ENCODE data around the gene TMUB1.

Gene TMUB1

GRCh38 chr7:151074817-151075661 lies 8.3 kb downstream of the TMUB1 start:
- Histone ChIP-seq H3K36me3 (ENCODE audit: insufficient read depth, low read length) (0 out of 2 replicates have a peak, but pooled peaks cover 4% of the 10 kb centered on the region), H3K4me1 (ENCODE audit: control insufficient read depth, insufficient read depth, low read length, unreplicated experiment) (peaks cover 22% of the 10 kb centered on the region), H3K27me3 (ENCODE audit: insufficient read depth, low read length) (no peaks in the 10 kb centered on the region), H3K27ac (ENCODE audit: low read depth, low read length) (no peak overlapping the region), H2AFZ (ENCODE audit: low read length, unreplicated experiment) (no peak overlapping the region), H3K4me3 (ENCODE audit: low read depth, low read length) (no peak overlapping the region), H3K79me2 (ENCODE audit: control insufficient read depth, insufficient read depth, low read length, unreplicated experiment) (peaks cover 15% of the 10 kb centered on the region)

GRCh38 chr7:151073990-151074389 lies 9.3 kb downstream of the TMUB1 start:
- no peak overlapping the region for H3K4me3 ChIP-seq (ENCODE audit: low read depth, low read length)
- H2AFZ ChIP-seq (ENCODE audit: low read length, unreplicated experiment): no peak overlapping the region
- H3K27ac ChIP-seq (ENCODE audit: low read depth, low read length): no peak overlapping the region
- H3K79me2 ChIP-seq (ENCODE audit: control insufficient read depth, insufficient read depth, low read length, unreplicated experiment): peaks cover 7% of the 10 kb centered on the region
- 0 out of 2 replicates have a peak, but pooled peaks cover 4% of the 10 kb centered on the region for H3K36me3 ChIP-seq (ENCODE audit: insufficient read depth, low read length)
- H3K4me1 ChIP-seq (ENCODE audit: control insufficient read depth, insufficient read depth, low read length, unreplicated experiment): peaks cover 13% of the 10 kb centered on the region
- no peaks in the 10 kb centered on the region for H3K27me3 ChIP-seq (ENCODE audit: insufficient read depth, low read length)

GRCh38 chr7:151071032-151071866 lies 12.0 kb downstream of the TMUB1 start:
- H3K4me1 ChIP-seq (ENCODE audit: control insufficient read depth, insufficient read depth, low read length, unreplicated experiment): no peaks in the 10 kb centered on the region
- H3K79me2 ChIP-seq (ENCODE audit: control insufficient read depth, insufficient read depth, low read length, unreplicated experiment): no peaks in the 10 kb centered on the region
- no peak overlapping the region for H3K4me3 ChIP-seq (ENCODE audit: low read depth, low read length)
- no peaks in the 10 kb centered on the region for H3K27me3 ChIP-seq (ENCODE audit: insufficient read depth, low read length)
- H3K27ac ChIP-seq (ENCODE audit: low read depth, low read length): no peak overlapping the region
- peaks cover 11% of the 10 kb centered on the region; the same call in 1 of the 2 replicates for H3K36me3 ChIP-seq (ENCODE audit: insufficient read depth, low read length)
- H2AFZ ChIP-seq (ENCODE audit: low read length, unreplicated experiment): no peak overlapping the region

GRCh38 chr7:151070574-151070960 lies 12.7 kb downstream of the TMUB1 start:
- Histone ChIP-seq H3K4me1 (ENCODE audit: control insufficient read depth, insufficient read depth, low read length, unreplicated experiment) (no peaks in the 10 kb centered on the region), H3K27ac (ENCODE audit: low read depth, low read length) (no peak overlapping the region), H3K79me2 (ENCODE audit: control insufficient read depth, insufficient read depth, low read length, unreplicated experiment) (peaks cover 4% of the 10 kb centered on the region), H3K36me3 (ENCODE audit: insufficient read depth, low read length) (peaks cover 11% of the 10 kb centered on the region; the same call in 1 of the 2 replicates), H3K27me3 (ENCODE audit: insufficient read depth, low read length) (no peaks in the 10 kb centered on the region), H3K4me3 (ENCODE audit: low read depth, low read length) (no peak overlapping the region), H2AFZ (ENCODE audit: low read length, unreplicated experiment) (no peak overlapping the region)

- H3K27me3 ChIP-seq (ENCODE audit: insufficient read depth, low read length): no peaks in the 10 kb centered on the region
- no peak overlapping the region for H3K27ac ChIP-seq (ENCODE audit: low read depth, low read length)
- peaks cover 17% of the 10 kb centered on the region; the same call in 1 of the 2 replicates for H3K36me3 ChIP-seq (ENCODE audit: insufficient read depth, low read length)
- no peak overlapping the region for H2AFZ ChIP-seq (ENCODE audit: low read length, unreplicated experiment)
- no peaks in the 10 kb centered on the region for H3K4me1 ChIP-seq (ENCODE audit: control insufficient read depth, insufficient read depth, low read length, unreplicated experiment)
- H3K4me3 ChIP-seq (ENCODE audit: low read depth, low read length): no peak overlapping the region
- peaks cover 10% of the 10 kb centered on the region for H3K79me2 ChIP-seq (ENCODE audit: control insufficient read depth, insufficient read depth, low read length, unreplicated experiment)
These were observed 13.3 kb downstream of the TMUB1 start for GRCh38 chr7:151069841-151070573.

GRCh38 chr7:151068069-151068773 lies 15.1 kb downstream of the TMUB1 start:
- Histone ChIP-seq H3K27ac (ENCODE audit: low read depth, low read length) (no peak overlapping the region), H3K36me3 (ENCODE audit: insufficient read depth, low read length) (peaks cover 21% of the 10 kb centered on the region; the same call in 1 of the 2 replicates), H2AFZ (ENCODE audit: low read length, unreplicated experiment) (no peak overlapping the region), H3K79me2 (ENCODE audit: control insufficient read depth, insufficient read depth, low read length, unreplicated experiment) (peaks cover 20% of the 10 kb centered on the region), H3K27me3 (ENCODE audit: insufficient read depth, low read length) (no peaks in the 10 kb centered on the region), H3K4me3 (ENCODE audit: low read depth, low read length) (no peak overlapping the region), H3K4me1 (ENCODE audit: control insufficient read depth, insufficient read depth, low read length, unreplicated experiment) (peaks cover 3% of the 10 kb centered on the region)

GRCh38 chr7:151066273-151066974 lies 16.9 kb downstream of the TMUB1 start:
- Histone ChIP-seq H3K27ac (ENCODE audit: low read depth, low read length) (no peak overlapping the region), H2AFZ (ENCODE audit: low read length, unreplicated experiment) (no peak overlapping the region), H3K36me3 (ENCODE audit: insufficient read depth, low read length) (peaks cover 17% of the 10 kb centered on the region; the same call in 1 of the 2 replicates), H3K27me3 (ENCODE audit: insufficient read depth, low read length) (no peaks in the 10 kb centered on the region), H3K79me2 (ENCODE audit: control insufficient read depth, insufficient read depth, low read length, unreplicated experiment) (peaks cover 30% of the 10 kb centered on the region), H3K4me1 (ENCODE audit: control insufficient read depth, insufficient read depth, low read length, unreplicated experiment) (peaks cover 18% of the 10 kb centered on the region), H3K4me3 (ENCODE audit: low read depth, low read length) (no peak overlapping the region)

GRCh38 chr7:151065516-151065915 lies 17.8 kb downstream of the TMUB1 start:
- Histone ChIP-seq H3K27me3 (ENCODE audit: insufficient read depth, low read length) (no peaks in the 10 kb centered on the region), H3K4me1 (ENCODE audit: control insufficient read depth, insufficient read depth, low read length, unreplicated experiment) (peaks cover 25% of the 10 kb centered on the region), H3K36me3 (ENCODE audit: insufficient read depth, low read length) (peaks cover 17% of the 10 kb centered on the region; the same call in 1 of the 2 replicates), H2AFZ (ENCODE audit: low read length, unreplicated experiment) (no peak overlapping the region), H3K79me2 (ENCODE audit: control insufficient read depth, insufficient read depth, low read length, unreplicated experiment) (peaks cover 39% of the 10 kb centered on the region), H3K27ac (ENCODE audit: low read depth, low read length) (no peak overlapping the region), H3K4me3 (ENCODE audit: low read depth, low read length) (no peak overlapping the region)

- H3K27ac ChIP-seq (ENCODE audit: low read depth, low read length): no peak overlapping the region
- peaks cover 44% of the 10 kb centered on the region for H3K79me2 ChIP-seq (ENCODE audit: control insufficient read depth, insufficient read depth, low read length, unreplicated experiment)
- H3K36me3 ChIP-seq (ENCODE audit: insufficient read depth, low read length): peaks cover 17% of the 10 kb centered on the region; the same call in 1 of the 2 replicates
- peaks cover 25% of the 10 kb centered on the region for H3K4me1 ChIP-seq (ENCODE audit: control insufficient read depth, insufficient read depth, low read length, unreplicated experiment)
- no peak overlapping the region for H3K4me3 ChIP-seq (ENCODE audit: low read depth, low read length)
- no peak overlapping the region for H2AFZ ChIP-seq (ENCODE audit: low read length, unreplicated experiment)
- H3K27me3 ChIP-seq (ENCODE audit: insufficient read depth, low read length): no peaks in the 10 kb centered on the region
These were observed 18.3 kb downstream of the TMUB1 start for GRCh38 chr7:151064993-151065392.

All from ACC112 (cell line).